Keratinocyte (primary cell): ENCODE results near the gene PDE6D. TPM values are rescaled to one million over a fixed set of nuclear protein-coding genes. Genes with fewer than 3 reads are reported as not detected.

ENCODE experiments used
- DNase-seq: peaks from one replicate; pipeline ENCODE4 v3.0.0-alpha.2; 2011; ENCODE audit warnings: low read depth, missing footprints, low spot score
- FAIRE-seq: peaks from 2 replicates; lab custom pipeline; 2011; peaks lifted over from hg19 to GRCh38; lab: Jason Lieb, UNC
- H2AFZ ChIP-seq: 2 replicates; pipeline ENCODE4 v1.6.0; 2012; ENCODE audit warnings: low read length, control low read depth, inconsistent platforms; ENCODE audit not compliant: control insufficient read depth
- H3K27ac ChIP-seq: 2 replicates; pipeline ENCODE4 v1.5.1; 2011; ENCODE audit warnings: low read length; ENCODE audit not compliant: control insufficient read depth, insufficient read depth
- H3K27me3 ChIP-seq: 3 replicates; pipeline ENCODE4 v1.6.0; 2011; ENCODE audit warnings: low read length; ENCODE audit not compliant: control insufficient read depth, insufficient read depth; ENCODE audit errors: extremely low read depth
- H3K36me3 ChIP-seq, 2 experiments: 2 replicates in 1 of 2; 3 replicates in 1 of 2; pipeline ENCODE4 v1.5.1; 2011; ENCODE audit warnings: low read length in 2 of 2, mild to moderate bottlenecking in 1 of 2; ENCODE audit not compliant: control insufficient read depth in 2 of 2, insufficient read depth in 2 of 2; ENCODE audit errors: extremely low read depth in 1 of 2
- H3K4me1 ChIP-seq: 3 replicates; pipeline ENCODE4 v1.5.1; 2011; ENCODE audit warnings: low read length; ENCODE audit not compliant: control insufficient read depth, insufficient read depth; ENCODE audit errors: extremely low read depth
- H3K4me2 ChIP-seq: 3 replicates; pipeline ENCODE4 v1.6.0; 2011; ENCODE audit warnings: low read depth, low read length; ENCODE audit not compliant: control insufficient read depth, insufficient read depth; ENCODE audit errors: extremely low read depth
- H3K4me3 ChIP-seq, 3 experiments: fragments of 200-600 bp in 1 of 3; sonication (generic) in 1 of 3; 2 replicates in 2 of 3; 3 replicates in 1 of 3; pipeline ENCODE4 v1.5.1; 2011 to 2016; ENCODE audit warnings: low read length in 3 of 3, mild to moderate bottlenecking in 3 of 3, control low read depth in 2 of 3, inconsistent platforms in 1 of 3, low read depth in 1 of 3, mixed read lengths in 1 of 3, mixed run types in 1 of 3, moderate library complexity in 1 of 3; ENCODE audit not compliant: control insufficient read depth in 2 of 3, insufficient read depth in 2 of 3; ENCODE audit errors: extremely low read depth in 1 of 3
- H3K79me2 ChIP-seq: 2 replicates; pipeline ENCODE4 v1.6.0; 2012; ENCODE audit warnings: low read length; ENCODE audit not compliant: control insufficient read depth, insufficient read depth
- H3K9ac ChIP-seq: 3 replicates; pipeline ENCODE4 v1.6.0; 2011; ENCODE audit warnings: low read length; ENCODE audit not compliant: control insufficient read depth, insufficient read depth; ENCODE audit errors: extremely low read depth
- H3K9me1 ChIP-seq: 3 replicates; pipeline ENCODE4 v1.6.0; 2011; ENCODE audit warnings: low read length; ENCODE audit not compliant: control insufficient read depth, insufficient read depth; ENCODE audit errors: extremely low read depth
- H3K9me3 ChIP-seq: 2 replicates; pipeline ENCODE4 v1.5.1; 2012; ENCODE audit warnings: low read depth, low read length; ENCODE audit not compliant: control insufficient read depth
- H4K20me1 ChIP-seq: 3 replicates; pipeline ENCODE4 v1.6.0; 2011; ENCODE audit warnings: low read length; ENCODE audit not compliant: control insufficient read depth, insufficient read depth; ENCODE audit errors: extremely low read depth
- EZH2 ChIP-seq: IDR thresholded peaks from one replicate; pipeline ENCODE4 v1.6.1; 2012; ENCODE audit warnings: inconsistent platforms, mild to moderate bottlenecking, low read length, moderate library complexity
- dilution Hi-C: fragments of 300-500 bp; cut with MboI; formaldehyde crosslinking; loops from one replicate; pipeline ENCODE4 v1.7.0; 2020; ENCODE audit warnings: low sequenced_read_pairs; ENCODE audit not compliant: extremely low pct_ligation_motif_present
- polyA plus RNA-seq, 5 experiments: library from polyadenylated mRNA; depleted of rRNA in 3 of 5; stranded (reverse) in 3 of 5; stranded (forward) in 1 of 5; unstranded in 1 of 5; fragments of >200 nt; gene quantifications; 1 replicate in 1 of 5; 2 replicates in 3 of 5; 3 replicates in 1 of 5; pipeline versions ENCODE4 v1.2.1 to v1.2.3, GENCODE V29; 2011 to 2012; ENCODE audit warnings: missing spikeins in 2 of 5, low read depth in 1 of 5, low replicate concordance in 1 of 5
- TF ChIP-seq, protein P1 (sequence below), 3 experiments: IDR thresholded peaks in 1 of 3; conservative IDR thresholded peaks in 1 of 3; optimal IDR thresholded peaks in 1 of 3; 2 replicates in 2 of 3; 3 replicates in 1 of 3; pipeline versions ENCODE3 to v1.5.1; 2011; ENCODE audit warnings: low read length in 3 of 3, mild to moderate bottlenecking in 3 of 3, moderate library complexity in 2 of 3, control low read depth in 1 of 3, inconsistent platforms in 1 of 3; ENCODE audit not compliant: insufficient read depth in 2 of 3; ENCODE audit errors: extremely low read depth in 1 of 3

Gene PDE6D
- polyA plus RNA-seq, 1 donor (not counting 4 experiments of a cell fraction or from before 2014, with no cell fraction given) = 31.6 TPM

DNA sequence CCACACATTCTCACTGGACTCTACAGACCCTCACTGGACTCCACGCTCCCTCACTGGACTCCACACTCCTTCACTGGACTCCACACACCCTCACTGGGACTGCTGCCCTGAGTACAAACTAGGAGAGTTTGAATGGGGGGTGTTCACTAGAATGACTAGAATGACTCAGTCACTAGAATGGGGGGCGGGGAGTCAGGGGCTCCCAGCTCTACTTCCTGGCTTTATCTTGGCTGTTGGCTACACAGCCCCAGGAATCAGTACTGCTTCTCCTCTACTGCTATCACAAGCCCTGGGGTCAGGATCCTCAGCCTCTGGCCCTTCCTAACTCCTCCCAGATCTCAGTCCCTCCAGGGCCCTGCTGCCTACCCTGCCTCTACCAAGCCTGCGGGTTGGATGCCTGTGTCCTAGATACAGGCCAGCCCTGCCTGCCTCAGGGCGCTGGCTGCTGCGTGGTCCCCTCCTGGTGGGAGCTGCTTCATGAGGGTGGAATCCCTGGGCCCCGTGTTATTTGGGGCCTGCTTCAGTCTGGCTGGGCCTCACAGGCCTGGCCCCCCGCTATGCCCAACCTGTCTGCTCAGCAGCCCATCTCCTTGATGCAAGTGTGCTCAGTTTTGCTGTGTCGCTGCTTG is 65.0 kb downstream of the PDE6D start:
- Histone ChIP-seq H3K27me3 (no peaks in the 10 kb centered on the region), H3K9me1 (no peaks in the 10 kb centered on the region), H3K9me3 (no peaks in the 10 kb centered on the region), H3K36me3 (peaks cover 9 to 12% of the 10 kb centered on the region in 2 experiments), H3K27ac (no peak overlapping the region), H4K20me1 (peaks cover 25% of the 10 kb centered on the region), H3K4me3 (no peak overlapping the region), H3K4me1 (peaks cover 16% of the 10 kb centered on the region), H3K9ac (no peak overlapping the region), H3K79me2 (peaks cover 14% of the 10 kb centered on the region), H3K4me2 (no peak overlapping the region), H2AFZ (no peak overlapping the region)
- TF ChIP-seq, protein P1, sequence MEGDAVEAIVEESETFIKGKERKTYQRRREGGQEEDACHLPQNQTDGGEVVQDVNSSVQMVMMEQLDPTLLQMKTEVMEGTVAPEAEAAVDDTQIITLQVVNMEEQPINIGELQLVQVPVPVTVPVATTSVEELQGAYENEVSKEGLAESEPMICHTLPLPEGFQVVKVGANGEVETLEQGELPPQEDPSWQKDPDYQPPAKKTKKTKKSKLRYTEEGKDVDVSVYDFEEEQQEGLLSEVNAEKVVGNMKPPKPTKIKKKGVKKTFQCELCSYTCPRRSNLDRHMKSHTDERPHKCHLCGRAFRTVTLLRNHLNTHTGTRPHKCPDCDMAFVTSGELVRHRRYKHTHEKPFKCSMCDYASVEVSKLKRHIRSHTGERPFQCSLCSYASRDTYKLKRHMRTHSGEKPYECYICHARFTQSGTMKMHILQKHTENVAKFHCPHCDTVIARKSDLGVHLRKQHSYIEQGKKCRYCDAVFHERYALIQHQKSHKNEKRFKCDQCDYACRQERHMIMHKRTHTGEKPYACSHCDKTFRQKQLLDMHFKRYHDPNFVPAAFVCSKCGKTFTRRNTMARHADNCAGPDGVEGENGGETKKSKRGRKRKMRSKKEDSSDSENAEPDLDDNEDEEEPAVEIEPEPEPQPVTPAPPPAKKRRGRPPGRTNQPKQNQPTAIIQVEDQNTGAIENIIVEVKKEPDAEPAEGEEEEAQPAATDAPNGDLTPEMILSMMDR (optimal IDR thresholded peaks at IDR 0.05 in 1 of 3, IDR thresholded peaks at IDR 0.05 in 1 of 3, conservative IDR thresholded peaks at IDR 0.05 in 1 of 3; ENCODE audit: extremely low read depth in 1 of 3, insufficient read depth in 2 of 3, low read length in 3 of 3) = no peak
- TF ChIP-seq EZH2 = no peak
- FAIRE-seq (no peak), DNase-seq (no peak)
- dilution Hi-C loops = no loop called here

DNA sequence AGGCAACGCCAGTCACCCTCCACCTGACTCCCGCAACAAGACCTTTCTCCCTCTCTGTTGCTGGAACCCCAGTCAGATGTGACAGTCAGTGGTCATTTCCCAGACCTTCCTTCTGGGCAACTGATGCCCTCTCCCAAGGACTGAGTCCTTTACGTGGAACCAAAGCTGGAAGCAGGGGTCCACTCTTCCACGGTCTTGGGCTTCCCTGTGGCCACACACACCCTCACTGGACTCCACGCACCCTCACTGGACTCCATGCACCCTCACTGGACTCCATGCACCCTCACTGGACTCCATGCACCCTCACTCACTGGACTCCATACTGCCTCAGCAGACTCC is 65.6 kb downstream of the PDE6D start:
- no peaks in the 10 kb centered on the region for H3K27me3 ChIP-seq
- H3K4me2 ChIP-seq = no peak overlapping the region
- H3K36me3 ChIP-seq = peaks cover 9 to 12% of the 10 kb centered on the region in 2 experiments
- DNase-seq (no peak), FAIRE-seq (no peak)
- no peak overlapping the region for H3K27ac ChIP-seq
- peaks cover 16% of the 10 kb centered on the region for H3K4me1 ChIP-seq
- TF ChIP-seq, protein P1 (optimal IDR thresholded peaks at IDR 0.05 in 1 of 3, IDR thresholded peaks at IDR 0.05 in 1 of 3, conservative IDR thresholded peaks at IDR 0.05 in 1 of 3; ENCODE audit: extremely low read depth in 1 of 3, insufficient read depth in 2 of 3, low read length in 3 of 3) = no peak
- no peak for TF ChIP-seq EZH2
- no peak overlapping the region for H3K4me3 ChIP-seq
- H3K9me3 ChIP-seq = no peaks in the 10 kb centered on the region
- H3K9ac ChIP-seq = no peak overlapping the region
- peaks cover 31% of the 10 kb centered on the region for H4K20me1 ChIP-seq
- H3K9me1 ChIP-seq = no peaks in the 10 kb centered on the region
- peaks cover 21% of the 10 kb centered on the region for H3K79me2 ChIP-seq
- no peak overlapping the region for H2AFZ ChIP-seq
- dilution Hi-C loops = no loop called here
